ENCODE results near the gene NKIRAS2.

Gene NKIRAS2

DNA sequence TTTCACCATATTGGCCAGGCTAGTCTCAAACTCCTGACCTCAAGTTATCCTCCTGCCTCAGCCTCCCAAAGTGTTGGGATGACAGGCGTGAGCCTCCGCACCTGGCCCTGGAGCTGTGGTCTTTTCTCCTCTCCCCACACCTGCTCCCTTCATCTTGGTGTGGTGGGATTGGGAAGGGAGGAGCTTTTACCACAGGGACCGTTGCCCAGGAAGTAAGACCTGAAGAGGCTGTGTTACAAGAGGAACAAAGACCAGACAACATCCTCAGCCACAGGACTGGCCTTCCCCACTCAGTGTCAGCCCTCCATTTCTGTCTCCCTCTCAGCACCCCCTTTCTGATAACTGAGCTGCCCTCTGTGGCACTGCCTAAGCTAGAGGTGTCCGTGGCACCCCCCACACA lies 39.9 kb downstream of the NKIRAS2 start:
- DNase-seq, result no peak

DNA sequence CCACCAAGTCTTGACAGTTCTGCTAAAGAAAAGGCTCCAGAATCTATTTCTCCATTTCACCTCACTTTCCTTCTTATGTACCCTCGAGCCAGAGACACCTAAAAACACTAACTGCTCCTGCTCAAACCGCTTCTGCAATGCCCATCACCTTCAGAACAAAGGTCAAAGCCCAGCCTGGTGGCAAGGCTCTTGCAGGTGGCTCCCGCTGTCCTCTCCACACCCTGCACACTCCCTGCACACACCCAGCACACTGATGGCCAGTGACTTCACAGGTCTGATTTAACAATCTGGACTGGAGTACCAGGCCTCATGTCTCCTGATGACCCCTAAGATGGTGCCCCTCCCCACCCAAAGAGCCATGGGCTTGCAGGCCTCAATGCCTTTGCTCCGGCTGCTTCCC lies 40.3 kb downstream of the NKIRAS2 start:
- DNase-seq, result no peak

DNA sequence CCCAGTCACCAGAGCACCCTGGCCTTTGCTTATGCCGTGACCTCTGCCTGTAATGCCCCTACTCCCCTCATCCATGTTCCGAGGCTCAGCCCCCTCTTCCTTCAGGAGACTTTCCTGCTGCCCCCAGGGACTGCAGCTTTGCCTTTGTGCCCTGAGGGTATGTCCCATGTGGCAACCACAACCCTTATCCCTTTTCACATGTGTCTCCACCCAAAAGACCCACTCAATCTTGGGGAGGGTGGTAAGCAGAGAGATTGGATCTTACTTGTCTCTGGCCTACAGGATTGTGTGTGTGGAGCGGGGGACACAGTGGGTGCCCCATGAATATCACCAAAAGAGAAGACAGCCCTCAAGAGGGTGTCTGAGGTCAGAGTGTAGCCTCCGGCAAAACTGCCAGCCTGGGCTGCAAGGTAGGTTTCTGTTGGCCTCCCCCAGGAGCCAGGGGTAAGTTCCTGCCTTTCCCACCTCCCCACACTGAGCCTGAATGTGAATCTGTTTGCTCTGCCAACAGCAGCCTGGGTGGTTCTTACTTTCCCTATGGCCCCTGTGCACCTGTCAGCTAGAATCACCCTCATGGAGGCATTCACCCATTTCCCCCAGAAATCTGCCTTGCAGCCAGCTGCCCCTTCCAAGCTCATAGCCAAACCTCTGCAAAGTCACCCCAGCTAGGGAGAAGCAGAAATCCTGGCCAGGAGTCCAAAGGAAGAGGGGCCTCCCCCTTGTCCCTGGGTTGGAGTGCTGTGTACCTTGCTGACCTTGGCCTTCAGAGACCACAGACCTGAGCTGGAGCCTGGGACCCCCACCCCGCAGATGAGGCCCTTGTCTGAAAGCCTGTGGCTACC lies 42.0 kb downstream of the NKIRAS2 start:
- no peak for DNase-seq

DNA sequence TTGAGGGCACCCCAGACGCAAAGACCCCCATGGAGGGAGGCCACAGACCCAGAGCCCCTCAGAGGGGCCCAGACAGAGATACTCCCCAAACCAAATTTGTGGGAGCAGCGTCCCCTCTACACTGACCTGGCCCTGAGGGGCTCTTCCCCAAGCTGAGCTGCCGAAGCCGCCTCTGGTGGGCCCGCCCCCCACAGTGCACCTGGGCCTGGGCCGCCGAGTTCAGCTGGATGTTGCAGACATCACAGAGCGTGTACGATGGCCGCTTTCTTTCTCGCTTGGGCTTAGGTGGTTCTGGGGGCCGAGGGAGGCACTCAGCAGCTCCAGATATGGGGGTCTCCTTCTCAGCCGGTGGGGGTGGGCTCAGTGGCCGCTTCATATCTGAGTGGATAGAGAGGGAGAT lies 42.8 kb downstream of the NKIRAS2 start:
- no peak for DNase-seq

DNA sequence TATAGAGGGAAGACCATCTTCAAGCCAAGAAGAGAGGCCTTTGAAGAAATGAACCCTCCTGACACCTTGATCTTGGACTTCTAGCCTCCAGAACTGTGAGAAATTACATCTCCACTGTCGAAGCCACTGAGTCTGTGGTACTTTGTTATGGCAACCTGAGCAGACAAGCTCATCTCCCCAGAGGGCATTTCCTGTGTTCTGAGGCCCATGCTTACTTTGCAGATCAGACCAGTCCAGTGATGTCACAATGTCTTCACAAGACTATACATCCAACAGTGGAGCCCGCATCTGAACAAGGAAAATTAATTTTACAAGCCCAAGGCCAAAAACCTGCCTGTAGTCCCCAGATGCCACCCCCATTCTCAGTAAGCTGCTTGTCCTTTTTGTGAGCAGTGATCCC lies 45.3 kb downstream of the NKIRAS2 start:
- DNase-seq, result no peak

DNA sequence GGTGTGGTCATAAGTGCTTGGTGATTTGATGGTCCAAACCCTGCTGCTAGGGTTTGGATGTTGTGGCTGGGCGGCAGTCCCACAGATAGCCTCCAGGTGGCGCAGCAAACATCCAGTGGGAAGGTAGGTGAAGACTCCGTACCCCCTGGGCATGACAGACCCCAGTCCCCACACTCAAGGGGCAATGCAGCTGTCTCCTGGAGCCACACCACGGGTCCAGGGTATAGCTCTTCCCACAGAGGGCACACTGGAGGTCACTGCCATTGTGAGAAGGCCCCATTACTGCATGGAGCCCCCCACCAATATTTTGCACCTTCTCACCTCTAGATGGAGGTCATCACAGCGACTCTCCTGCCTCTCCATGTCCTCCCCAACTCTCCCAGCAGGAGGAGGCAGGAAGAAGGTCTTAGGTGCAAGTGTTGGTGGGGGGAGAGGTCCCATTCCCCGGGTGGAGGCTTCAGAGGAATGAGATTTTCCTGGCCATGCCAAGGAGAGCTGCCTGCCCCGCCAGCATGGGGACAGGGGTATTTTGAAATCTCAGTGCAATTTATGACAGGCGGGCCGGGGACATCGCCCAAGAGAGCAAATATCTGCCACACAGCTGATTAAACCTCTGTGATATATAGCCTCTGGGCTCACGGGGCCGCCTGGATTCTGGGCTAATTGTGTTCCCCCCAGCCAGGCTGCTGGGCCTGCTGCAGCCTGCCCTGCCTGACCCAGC lies 47.6 kb downstream of the NKIRAS2 start:
- DNase-seq, result peak; percentile 34

DNA sequence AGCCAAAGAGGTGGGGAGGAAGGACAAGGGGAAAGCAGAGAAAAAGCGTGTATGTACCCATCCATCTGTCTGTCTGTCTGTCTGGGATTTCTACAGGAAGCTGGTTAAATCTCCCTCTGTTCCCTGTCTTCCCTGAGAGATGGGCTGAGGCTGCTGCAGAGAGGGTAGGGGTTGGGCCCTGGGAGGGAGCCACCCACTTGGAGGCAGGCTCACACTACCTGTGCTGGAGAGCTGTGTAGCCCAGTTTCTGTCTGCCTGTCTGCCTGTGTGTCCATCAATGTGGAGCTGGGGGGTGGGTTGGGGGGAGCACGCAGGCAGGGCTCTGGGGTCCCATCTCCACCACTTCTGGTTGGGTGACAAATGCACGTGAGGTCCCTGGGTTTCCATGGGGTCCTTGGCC lies 49.1 kb downstream of the NKIRAS2 start:
- no peak for DNase-seq

DNA sequence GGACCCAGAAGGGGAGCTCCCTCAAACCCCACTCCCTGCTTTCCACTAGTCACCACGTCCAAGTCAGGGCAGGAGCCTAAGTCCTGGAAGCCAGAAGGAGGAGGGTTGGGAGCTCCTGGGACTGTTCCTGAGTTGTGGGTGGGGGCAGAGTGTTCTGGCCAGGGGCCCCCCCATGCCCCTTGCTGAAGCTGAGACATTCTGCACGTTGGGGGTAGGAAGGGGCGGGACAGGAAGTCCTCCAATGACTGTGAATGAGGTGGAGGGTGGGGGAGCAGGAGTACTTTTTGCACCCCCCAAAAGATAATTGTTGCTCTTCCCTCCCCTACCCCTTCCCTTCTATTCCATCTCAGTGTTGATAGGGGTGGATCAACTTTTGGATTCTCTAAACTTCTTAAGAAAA lies 51.9 kb downstream of the NKIRAS2 start:
- DNase-seq, result no peak

DNA sequence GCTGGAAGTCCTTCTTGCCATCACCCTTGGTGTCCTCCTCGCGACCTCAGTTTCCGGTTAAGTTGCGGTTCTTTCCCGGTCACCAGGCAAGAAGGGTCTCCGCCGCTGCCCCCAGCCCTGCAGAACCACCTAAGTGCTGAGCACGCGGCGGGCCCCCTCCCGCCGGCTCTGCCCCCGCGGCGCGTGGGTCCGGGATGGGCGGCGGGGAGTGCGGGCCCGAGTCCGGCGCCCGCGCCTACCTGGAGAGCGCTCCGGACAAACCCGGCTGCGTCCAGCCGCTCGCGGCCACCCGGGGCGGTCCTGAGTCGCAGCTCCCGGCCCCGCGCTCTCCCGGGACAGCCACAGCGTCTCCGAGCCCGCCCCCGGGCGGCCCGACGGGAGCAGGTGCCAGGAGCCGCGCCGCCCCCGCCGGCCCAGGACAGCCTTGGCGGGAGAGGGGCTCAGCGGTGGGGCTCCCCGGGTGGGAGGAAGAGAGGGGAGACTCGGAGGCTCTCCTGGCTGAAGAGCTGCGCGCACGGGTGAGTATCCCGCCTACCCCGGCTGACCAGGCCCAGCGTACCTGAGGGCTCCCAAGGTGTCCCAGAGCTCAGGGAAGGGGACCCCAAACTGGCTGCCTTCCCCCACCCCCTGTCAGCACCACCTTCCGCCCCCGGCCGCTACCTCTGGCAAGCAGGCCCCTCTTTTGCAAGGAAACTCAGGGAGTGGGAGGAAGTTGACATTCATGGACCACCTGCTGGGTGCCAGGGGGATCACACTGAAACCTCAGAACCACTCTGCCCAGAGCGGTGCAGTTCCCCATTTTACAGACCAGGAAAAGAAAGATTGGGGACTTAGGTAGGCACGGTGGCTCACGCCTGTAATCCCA lies 52.7 kb downstream of the NKIRAS2 start:
- DNase-seq, result no peak
